HEK293 (cell line): Measurements from ENCODE around the gene PRUNE2.

Source experiments
- CTCF ChIA-PET: fragments of 350-600 bp; formaldehyde crosslinking; extraction: SDS; loops from one replicate; lab custom pipeline; 2021; ENCODE audit warnings: antibody characterized with exemption; lab: Yijun Ruan, JAX
- POLR2A ChIA-PET: fragments of 300-600 bp; formaldehyde crosslinking; extraction: SDS; loops from one replicate; lab custom pipeline; 2020; ENCODE audit warnings: antibody characterized with exemption, inconsistent platforms; lab: Yijun Ruan, JAX
- H3K27ac ChIP-seq: fragments of 200-500 bp; sonication (Bioruptor generic); 2 replicates; pipeline ENCODE4 v1.5.1; 2014; ENCODE audit warnings: low read depth, low read length, control low read depth, inconsistent platforms; ENCODE audit errors: extremely low read depth
- H3K36me3 ChIP-seq, 2 experiments: fragments of 200-500 bp in 1 of 2; sonication (Bioruptor generic) in 1 of 2; 1 replicate in 1 of 2; 2 replicates in 1 of 2; pipeline ENCODE4 v1.5.1; 2014 to 2017; ENCODE audit warnings: inconsistent platforms in 2 of 2, low read length in 2 of 2; ENCODE audit not compliant: control insufficient read depth in 2 of 2, insufficient read depth in 1 of 2
- H3K4me1 ChIP-seq: fragments of 200-500 bp; sonication (Bioruptor generic); 2 replicates; pipeline ENCODE4 v1.5.1; 2014; ENCODE audit warnings: mild to moderate bottlenecking, low read length, inconsistent platforms; ENCODE audit not compliant: control insufficient read depth, insufficient read depth
- H3K4me3 ChIP-seq: 2 replicates; pipeline ENCODE4 v1.5.1; 2011; ENCODE audit warnings: low read depth, mild to moderate bottlenecking, control low read depth, low read length, moderate library complexity
- H3K9me3 ChIP-seq: fragments of 200-500 bp; sonication (Bioruptor generic); 2 replicates; pipeline ENCODE4 v1.5.1; 2014; ENCODE audit warnings: low read depth, low read length, inconsistent platforms; ENCODE audit not compliant: control insufficient read depth, insufficient read depth
- HOXA7 ChIP-seq: sonication (generic); formaldehyde crosslinking; IDR thresholded peaks from 2 replicates; pipeline ENCODE4 v1.8.1; 2022; ENCODE audit warnings: missing genetic modification reagents, borderline replicate concordance
- IKZF3 ChIP-seq: fragments of 450-650 bp; IDR thresholded peaks from 2 replicates; pipeline ENCODE4 v1.5.0; 2018; ENCODE audit warnings: missing biosample characterization, mild to moderate bottlenecking, missing genetic modification characterization, moderate library complexity
- OSR2 ChIP-seq: fragments of 450-650 bp; formaldehyde crosslinking; IDR thresholded peaks from 2 replicates; pipeline ENCODE4 v1.5.1; 2016; ENCODE audit warnings: missing biosample characterization, missing genetic modification characterization
- SCRT1 ChIP-seq: fragments of 450-650 bp; formaldehyde crosslinking; IDR thresholded peaks from 2 replicates; pipeline ENCODE4 v1.5.1; 2016; ENCODE audit warnings: missing biosample characterization, missing genetic modification characterization, borderline replicate concordance
- SP7 ChIP-seq: fragments of 450-650 bp; formaldehyde crosslinking; IDR thresholded peaks from 2 replicates; pipeline ENCODE4 v1.5.1; 2016; ENCODE audit warnings: missing biosample characterization, missing genetic modification characterization
- TRIM28 ChIP-seq: IDR thresholded peaks from 2 replicates; pipeline ENCODE4 v1.6.1; 2011; ENCODE audit warnings: low read length, control low read depth, borderline replicate concordance
- ZEB2 ChIP-seq: fragments of 450-650 bp; formaldehyde crosslinking; IDR thresholded peaks from 2 replicates; pipeline ENCODE4 v1.5.1; 2016; ENCODE audit warnings: missing biosample characterization, missing genetic modification characterization
- ZFP37 ChIP-seq: fragments of 450-650 bp; formaldehyde crosslinking; IDR thresholded peaks from 2 replicates; pipeline ENCODE4 v1.5.1; 2016; ENCODE audit warnings: missing biosample characterization, missing genetic modification characterization
- ZIC2 ChIP-seq: fragments of 450-650 bp; formaldehyde crosslinking; IDR thresholded peaks from 2 replicates; pipeline ENCODE4 v1.5.1; 2016; ENCODE audit warnings: missing biosample characterization, missing genetic modification characterization
- ZNF2 ChIP-seq: fragments of 450-650 bp; formaldehyde crosslinking; IDR thresholded peaks from 2 replicates; pipeline ENCODE4 v1.5.1; 2016; ENCODE audit warnings: missing biosample characterization, missing genetic modification characterization
- ZNF302 ChIP-seq: fragments of 450-650 bp; formaldehyde crosslinking; IDR thresholded peaks from 2 replicates; pipeline ENCODE4 v1.5.1; 2016; ENCODE audit warnings: missing biosample characterization, missing genetic modification characterization, low read depth
- ZNF423 ChIP-seq: fragments of 450-650 bp; formaldehyde crosslinking; IDR thresholded peaks from 2 replicates; pipeline ENCODE4 v1.5.1; 2016; ENCODE audit warnings: missing biosample characterization, missing genetic modification characterization
- ZNF426 ChIP-seq: fragments of 450-650 bp; formaldehyde crosslinking; IDR thresholded peaks from 2 replicates; pipeline ENCODE4 v1.5.1; 2017; ENCODE audit warnings: missing biosample characterization, missing genetic modification characterization, mild to moderate bottlenecking, inconsistent platforms, moderate library complexity
- ZNF530 ChIP-seq: fragments of 450-650 bp; formaldehyde crosslinking; IDR thresholded peaks from 2 replicates; pipeline ENCODE4 v1.5.1; 2016; ENCODE audit warnings: low read depth, missing biosample characterization, missing genetic modification characterization
- ZNF548 ChIP-seq: fragments of 450-650 bp; formaldehyde crosslinking; IDR thresholded peaks from 2 replicates; pipeline ENCODE4 v1.5.1; 2016; ENCODE audit warnings: missing biosample characterization, missing genetic modification characterization
- ZNF571 ChIP-seq: fragments of 450-650 bp; formaldehyde crosslinking; IDR thresholded peaks from 2 replicates; pipeline ENCODE4 v1.5.0; 2017; ENCODE audit warnings: missing biosample characterization, missing genetic modification characterization
- ZNF621 ChIP-seq: fragments of 450-650 bp; formaldehyde crosslinking; IDR thresholded peaks from 2 replicates; pipeline ENCODE4 v1.5.1; 2017; ENCODE audit warnings: missing biosample characterization, missing genetic modification characterization
- ZNF623 ChIP-seq: fragments of 450-650 bp; formaldehyde crosslinking; IDR thresholded peaks from 2 replicates; pipeline ENCODE4 v1.5.1; 2016; ENCODE audit warnings: missing biosample characterization, missing genetic modification characterization
- ZNF670 ChIP-seq: fragments of 450-650 bp; formaldehyde crosslinking; IDR thresholded peaks from 2 replicates; pipeline ENCODE4 v1.5.1; 2016; ENCODE audit warnings: missing biosample characterization, missing genetic modification characterization, low read depth
- ZNF701 ChIP-seq: fragments of 450-650 bp; formaldehyde crosslinking; IDR thresholded peaks from 2 replicates; pipeline ENCODE4 v1.5.1; 2016; ENCODE audit warnings: missing biosample characterization, missing genetic modification characterization
- ZNF76 ChIP-seq: fragments of 450-650 bp; formaldehyde crosslinking; IDR thresholded peaks from 2 replicates; pipeline ENCODE4; 2016; ENCODE audit warnings: low read depth, missing biosample characterization, missing genetic modification characterization, borderline replicate concordance
- ZNF768 ChIP-seq: fragments of 450-650 bp; formaldehyde crosslinking; IDR thresholded peaks from 2 replicates; pipeline ENCODE4 v1.5.1; 2018; ENCODE audit warnings: missing biosample characterization, mild to moderate bottlenecking, missing genetic modification characterization
- ZNF777 ChIP-seq: fragments of 450-650 bp; formaldehyde crosslinking; IDR thresholded peaks from 2 replicates; pipeline ENCODE4 v1.5.1; 2017; ENCODE audit warnings: missing biosample characterization, missing genetic modification characterization, borderline replicate concordance
- ZNF791 ChIP-seq: fragments of 450-650 bp; formaldehyde crosslinking; IDR thresholded peaks from 2 replicates; pipeline ENCODE4 v1.5.1; 2016; ENCODE audit warnings: missing biosample characterization, missing genetic modification characterization
- TF ChIP-seq, protein P1 (sequence below): fragments of 450-650 bp; IDR thresholded peaks from 2 replicates; pipeline ENCODE4 v1.5.1; 2018; ENCODE audit warnings: missing biosample characterization, mild to moderate bottlenecking, missing genetic modification characterization
- TF ChIP-seq, protein P2 (sequence below): fragments of 450-650 bp; formaldehyde crosslinking; IDR thresholded peaks from 2 replicates; pipeline ENCODE4 v1.5.1; 2016; ENCODE audit warnings: missing biosample characterization, missing genetic modification characterization, borderline replicate concordance
- TF ChIP-seq, protein P3 (sequence below): fragments of 450-650 bp; formaldehyde crosslinking; IDR thresholded peaks from 2 replicates; pipeline ENCODE4 v1.5.0; 2017; ENCODE audit warnings: missing biosample characterization, missing genetic modification characterization, borderline replicate concordance
- TF ChIP-seq, protein P4 (sequence below): fragments of 450-650 bp; formaldehyde crosslinking; IDR thresholded peaks from 2 replicates; pipeline ENCODE4 v1.5.1; 2016; ENCODE audit warnings: missing biosample characterization, missing genetic modification characterization, low read depth

The PRUNE2 gene

DNA sequence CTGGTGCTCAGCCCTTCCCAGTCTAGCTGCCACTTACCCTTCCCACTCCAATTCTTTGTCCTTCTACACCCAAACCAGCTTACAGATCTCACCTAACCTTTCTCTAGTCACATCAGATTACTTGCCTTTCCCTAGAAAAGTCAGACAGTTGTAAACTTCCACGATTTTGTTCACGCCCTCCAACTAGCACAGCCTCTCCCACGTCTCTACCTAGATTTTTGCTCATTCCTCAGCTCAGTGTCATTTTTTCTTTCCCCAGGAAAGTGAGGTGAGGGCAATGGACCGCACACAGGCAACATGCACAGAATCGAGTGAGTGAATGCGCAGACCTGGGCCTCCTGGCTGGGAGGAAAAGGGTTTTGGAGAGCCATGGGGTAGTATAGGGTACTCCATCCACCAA is 20.9 kb upstream of the PRUNE2 start (continued):
- TF ChIP-seq, protein P1, sequence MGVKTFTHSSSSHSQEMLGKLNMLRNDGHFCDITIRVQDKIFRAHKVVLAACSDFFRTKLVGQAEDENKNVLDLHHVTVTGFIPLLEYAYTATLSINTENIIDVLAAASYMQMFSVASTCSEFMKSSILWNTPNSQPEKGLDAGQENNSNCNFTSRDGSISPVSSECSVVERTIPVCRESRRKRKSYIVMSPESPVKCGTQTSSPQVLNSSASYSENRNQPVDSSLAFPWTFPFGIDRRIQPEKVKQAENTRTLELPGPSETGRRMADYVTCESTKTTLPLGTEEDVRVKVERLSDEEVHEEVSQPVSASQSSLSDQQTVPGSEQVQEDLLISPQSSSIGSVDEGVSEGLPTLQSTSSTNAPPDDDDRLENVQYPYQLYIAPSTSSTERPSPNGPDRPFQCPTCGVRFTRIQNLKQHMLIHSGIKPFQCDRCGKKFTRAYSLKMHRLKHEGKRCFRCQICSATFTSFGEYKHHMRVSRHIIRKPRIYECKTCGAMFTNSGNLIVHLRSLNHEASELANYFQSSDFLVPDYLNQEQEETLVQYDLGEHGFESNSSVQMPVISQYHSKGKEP (tag by site-specific recombination): no peak
- no peak for TF ChIP-seq SCRT1 (tag by site-specific recombination)

DNA sequence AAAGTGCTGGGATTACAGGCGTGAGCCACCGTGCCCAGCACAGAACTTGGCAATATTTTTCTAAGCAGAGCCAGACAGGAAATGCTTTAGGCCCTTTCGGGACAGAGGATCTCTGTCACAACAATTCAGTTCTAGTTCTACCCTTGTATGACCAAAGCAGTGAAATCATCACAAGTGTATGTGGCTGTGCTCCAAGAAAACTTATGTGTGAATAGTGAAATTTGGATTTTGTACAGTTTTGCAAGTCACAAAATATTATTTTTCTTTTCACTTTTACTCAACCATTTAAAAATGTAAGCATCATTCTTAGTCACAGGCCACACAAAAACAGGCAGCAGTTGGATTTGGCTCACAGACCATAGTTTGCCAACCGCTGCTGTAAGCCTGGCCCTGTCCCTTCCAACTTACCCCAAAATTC is 20.4 kb upstream of the PRUNE2 start:
- H3K27ac ChIP-seq: no peak overlapping the region
- H3K4me1 ChIP-seq: no peaks in the 10 kb centered on the region
- no peaks in the 10 kb centered on the region for H3K36me3 ChIP-seq
- H3K9me3 ChIP-seq: no peaks in the 10 kb centered on the region; the same call in 1 of the 2 replicates
- ChIA-PET CTCF (interaction anchor here (0.7 kb wide), 1 partner anchor 884 kb away, joined by 6 read pairs; no protein-coding TSS in a partner anchor), POLR2A (interaction anchor here (0.6 to 0.7 kb wide), 2 partner anchors 187 to 573 kb away, joined by 3 to 4 read pairs; no protein-coding TSS in a partner anchor)
- no peak overlapping the region for H3K4me3 ChIP-seq
- no peak for TF ChIP-seq ZNF423 (tag by site-specific recombination)
- TF ChIP-seq ZNF302 (tag by site-specific recombination): no peak
- no peak for TF ChIP-seq OSR2 (tag by site-specific recombination)
- no peak for TF ChIP-seq ZNF768 (tag by site-specific recombination)
- TF ChIP-seq ZNF548 (tag by site-specific recombination): no peak
- TF ChIP-seq ZNF623 (tag by site-specific recombination): no peak
- no peak for TF ChIP-seq IKZF3
- no peak for TF ChIP-seq ZNF426 (tag by site-specific recombination)
- TF ChIP-seq TRIM28: no peak
- TF ChIP-seq ZFP37 (tag by site-specific recombination): no peak
- TF ChIP-seq ZEB2 (tag by site-specific recombination): no peak
- no peak for TF ChIP-seq ZNF701 (tag by site-specific recombination)
- TF ChIP-seq ZNF76 (tag by site-specific recombination): no peak
- TF ChIP-seq, protein P2, sequence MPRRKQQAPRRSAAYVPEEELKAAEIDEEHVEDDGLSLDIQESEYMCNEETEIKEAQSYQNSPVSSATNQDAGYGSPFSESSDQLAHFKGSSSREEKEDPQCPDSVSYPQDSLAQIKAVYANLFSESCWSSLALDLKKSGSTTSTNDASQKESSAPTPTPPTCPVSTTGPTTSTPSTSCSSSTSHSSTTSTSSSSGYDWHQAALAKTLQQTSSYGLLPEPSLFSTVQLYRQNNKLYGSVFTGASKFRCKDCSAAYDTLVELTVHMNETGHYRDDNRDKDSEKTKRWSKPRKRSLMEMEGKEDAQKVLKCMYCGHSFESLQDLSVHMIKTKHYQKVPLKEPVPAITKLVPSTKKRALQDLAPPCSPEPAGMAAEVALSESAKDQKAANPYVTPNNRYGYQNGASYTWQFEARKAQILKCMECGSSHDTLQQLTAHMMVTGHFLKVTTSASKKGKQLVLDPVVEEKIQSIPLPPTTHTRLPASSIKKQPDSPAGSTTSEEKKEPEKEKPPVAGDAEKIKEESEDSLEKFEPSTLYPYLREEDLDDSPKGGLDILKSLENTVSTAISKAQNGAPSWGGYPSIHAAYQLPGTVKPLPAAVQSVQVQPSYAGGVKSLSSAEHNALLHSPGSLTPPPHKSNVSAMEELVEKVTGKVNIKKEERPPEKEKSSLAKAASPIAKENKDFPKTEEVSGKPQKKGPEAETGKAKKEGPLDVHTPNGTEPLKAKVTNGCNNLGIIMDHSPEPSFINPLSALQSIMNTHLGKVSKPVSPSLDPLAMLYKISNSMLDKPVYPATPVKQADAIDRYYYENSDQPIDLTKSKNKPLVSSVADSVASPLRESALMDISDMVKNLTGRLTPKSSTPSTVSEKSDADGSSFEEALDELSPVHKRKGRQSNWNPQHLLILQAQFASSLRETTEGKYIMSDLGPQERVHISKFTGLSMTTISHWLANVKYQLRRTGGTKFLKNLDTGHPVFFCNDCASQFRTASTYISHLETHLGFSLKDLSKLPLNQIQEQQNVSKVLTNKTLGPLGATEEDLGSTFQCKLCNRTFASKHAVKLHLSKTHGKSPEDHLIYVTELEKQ: no peak
- TF ChIP-seq ZNF777: no peak
- TF ChIP-seq SP7 (tag by site-specific recombination): no peak
- TF ChIP-seq ZIC2 (tag by site-specific recombination): no peak
- TF ChIP-seq, all 188 proteins: peak for 0

DNA sequence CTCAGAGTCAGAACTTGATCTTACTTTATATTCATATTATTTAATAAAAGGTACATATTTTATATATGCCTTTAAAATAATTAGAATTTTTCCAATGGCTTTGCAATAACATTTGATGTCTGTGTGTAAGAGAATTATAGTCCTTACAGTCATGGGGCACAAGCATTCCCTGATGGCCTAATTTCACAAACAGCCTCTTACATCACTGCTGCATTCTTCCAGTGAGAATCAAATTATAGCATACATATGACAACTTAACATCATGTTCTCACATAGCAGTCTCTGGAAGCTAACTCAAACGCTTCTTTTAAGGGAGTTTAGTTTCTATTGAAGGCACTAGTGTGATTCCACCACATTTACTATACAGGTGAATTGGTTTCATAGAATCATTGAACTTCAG is 15.3 kb upstream of the PRUNE2 start:
- no peaks in the 10 kb centered on the region for H3K36me3 ChIP-seq
- H3K4me1 ChIP-seq: no peaks in the 10 kb centered on the region
- no peaks in the 10 kb centered on the region; the same call in 1 of the 2 replicates for H3K9me3 ChIP-seq
- POLR2A ChIA-PET: no interaction called here
- H3K27ac ChIP-seq: no peak overlapping the region
- no peak overlapping the region for H3K4me3 ChIP-seq
- CTCF ChIA-PET: no interaction called here
- TF ChIP-seq ZNF621 (tag by site-specific recombination): no peak
- no peak for TF ChIP-seq ZNF530 (tag by site-specific recombination)
- no peak for TF ChIP-seq ZNF2 (tag by site-specific recombination)
- no peak for TF ChIP-seq ZNF791 (tag by site-specific recombination)
- TF ChIP-seq, protein P3, sequence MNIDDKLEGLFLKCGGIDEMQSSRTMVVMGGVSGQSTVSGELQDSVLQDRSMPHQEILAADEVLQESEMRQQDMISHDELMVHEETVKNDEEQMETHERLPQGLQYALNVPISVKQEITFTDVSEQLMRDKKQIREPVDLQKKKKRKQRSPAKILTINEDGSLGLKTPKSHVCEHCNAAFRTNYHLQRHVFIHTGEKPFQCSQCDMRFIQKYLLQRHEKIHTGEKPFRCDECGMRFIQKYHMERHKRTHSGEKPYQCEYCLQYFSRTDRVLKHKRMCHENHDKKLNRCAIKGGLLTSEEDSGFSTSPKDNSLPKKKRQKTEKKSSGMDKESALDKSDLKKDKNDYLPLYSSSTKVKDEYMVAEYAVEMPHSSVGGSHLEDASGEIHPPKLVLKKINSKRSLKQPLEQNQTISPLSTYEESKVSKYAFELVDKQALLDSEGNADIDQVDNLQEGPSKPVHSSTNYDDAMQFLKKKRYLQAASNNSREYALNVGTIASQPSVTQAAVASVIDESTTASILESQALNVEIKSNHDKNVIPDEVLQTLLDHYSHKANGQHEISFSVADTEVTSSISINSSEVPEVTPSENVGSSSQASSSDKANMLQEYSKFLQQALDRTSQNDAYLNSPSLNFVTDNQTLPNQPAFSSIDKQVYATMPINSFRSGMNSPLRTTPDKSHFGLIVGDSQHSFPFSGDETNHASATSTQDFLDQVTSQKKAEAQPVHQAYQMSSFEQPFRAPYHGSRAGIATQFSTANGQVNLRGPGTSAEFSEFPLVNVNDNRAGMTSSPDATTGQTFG (tag by site-specific recombination): no peak
- TF ChIP-seq, protein P4, sequence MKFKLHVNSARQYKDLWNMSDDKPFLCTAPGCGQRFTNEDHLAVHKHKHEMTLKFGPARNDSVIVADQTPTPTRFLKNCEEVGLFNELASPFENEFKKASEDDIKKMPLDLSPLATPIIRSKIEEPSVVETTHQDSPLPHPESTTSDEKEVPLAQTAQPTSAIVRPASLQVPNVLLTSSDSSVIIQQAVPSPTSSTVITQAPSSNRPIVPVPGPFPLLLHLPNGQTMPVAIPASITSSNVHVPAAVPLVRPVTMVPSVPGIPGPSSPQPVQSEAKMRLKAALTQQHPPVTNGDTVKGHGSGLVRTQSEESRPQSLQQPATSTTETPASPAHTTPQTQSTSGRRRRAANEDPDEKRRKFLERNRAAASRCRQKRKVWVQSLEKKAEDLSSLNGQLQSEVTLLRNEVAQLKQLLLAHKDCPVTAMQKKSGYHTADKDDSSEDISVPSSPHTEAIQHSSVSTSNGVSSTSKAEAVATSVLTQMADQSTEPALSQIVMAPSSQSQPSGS: no peak
- no peak for TF ChIP-seq ZNF670
- TF ChIP-seq HOXA7 (CRISPR knock-in tag): no peak
- TF ChIP-seq ZNF571 (tag by site-specific recombination): no peak
